ENCODE data around the gene SLC35G1.

SLC35G1 gene

GRCh38 chr10:93861825-93862224, 32.0 kb upstream of the SLC35G1 start:
- peaks cover 27% of the 10 kb centered on the region for H3K27me3 ChIP-seq (replicated peaks; ENCODE audit: control insufficient read depth, insufficient read depth, low read length)
- H3K4me1 ChIP-seq (ENCODE audit: control insufficient read depth, insufficient read depth, low read length) = no peaks in the 10 kb centered on the region
- no peak overlapping the region for H3K9ac ChIP-seq (ENCODE audit: low read length)
- H3K4me3 ChIP-seq (ENCODE audit: low read length) = no peak overlapping the region
- peaks cover 4% of the 10 kb centered on the region for H3K9me3 ChIP-seq (ENCODE audit: control insufficient read depth, low read length)
- no peaks in the 10 kb centered on the region for H3K36me3 ChIP-seq (ENCODE audit: control insufficient read depth, insufficient read depth, low read length, severe bottlenecking)
- DNase-seq (ENCODE audit: low read depth) = no peak

- peaks cover 33% of the 10 kb centered on the region for H3K27me3 ChIP-seq (replicated peaks; ENCODE audit: control insufficient read depth, insufficient read depth, low read length)
- H3K4me3 ChIP-seq (ENCODE audit: low read length) = no peak overlapping the region
- no peak overlapping the region for H3K9ac ChIP-seq (ENCODE audit: low read length)
- DNase-seq (ENCODE audit: low read depth) = no peak
- peaks cover 7% of the 10 kb centered on the region for H3K4me1 ChIP-seq (ENCODE audit: control insufficient read depth, insufficient read depth, low read length)
- H3K36me3 ChIP-seq (ENCODE audit: control insufficient read depth, insufficient read depth, low read length, severe bottlenecking) = no peaks in the 10 kb centered on the region
- peaks cover 11% of the 10 kb centered on the region for H3K9me3 ChIP-seq (ENCODE audit: control insufficient read depth, low read length)
These were observed 27.9 kb upstream of the SLC35G1 start for GRCh38 chr10:93865794-93866425.

GRCh38 chr10:93867525-93867924, 26.3 kb upstream of the SLC35G1 start:
- no peaks in the 10 kb centered on the region for H3K36me3 ChIP-seq (ENCODE audit: control insufficient read depth, insufficient read depth, low read length, severe bottlenecking)
- DNase-seq (ENCODE audit: low read depth) = no peak
- H3K27me3 ChIP-seq (replicated peaks; ENCODE audit: control insufficient read depth, insufficient read depth, low read length) = peaks cover 33% of the 10 kb centered on the region
- H3K4me1 ChIP-seq (ENCODE audit: control insufficient read depth, insufficient read depth, low read length) = peaks cover 7% of the 10 kb centered on the region
- H3K9ac ChIP-seq (ENCODE audit: low read length) = no peak overlapping the region
- H3K4me3 ChIP-seq (ENCODE audit: low read length) = no peak overlapping the region
- H3K9me3 ChIP-seq (ENCODE audit: control insufficient read depth, low read length) = peaks cover 7% of the 10 kb centered on the region

- peaks cover 16% of the 10 kb centered on the region for H3K27me3 ChIP-seq (replicated peaks; ENCODE audit: control insufficient read depth, insufficient read depth, low read length)
- no peak overlapping the region for H3K4me3 ChIP-seq (ENCODE audit: low read length)
- DNase-seq (ENCODE audit: low read depth) = no peak
- no peaks in the 10 kb centered on the region for H3K36me3 ChIP-seq (ENCODE audit: control insufficient read depth, insufficient read depth, low read length, severe bottlenecking)
- no peak overlapping the region for H3K9ac ChIP-seq (ENCODE audit: low read length)
- peaks cover 37% of the 10 kb centered on the region for H3K4me1 ChIP-seq (ENCODE audit: control insufficient read depth, insufficient read depth, low read length)
- H3K9me3 ChIP-seq (ENCODE audit: control insufficient read depth, low read length) = peaks cover 7% of the 10 kb centered on the region
These were observed 22.0 kb upstream of the SLC35G1 start for GRCh38 chr10:93871671-93872204.

- peaks cover 39% of the 10 kb centered on the region for H3K4me1 ChIP-seq (ENCODE audit: control insufficient read depth, insufficient read depth, low read length)
- H3K36me3 ChIP-seq (ENCODE audit: control insufficient read depth, insufficient read depth, low read length, severe bottlenecking) = no peaks in the 10 kb centered on the region
- H3K4me3 ChIP-seq (ENCODE audit: low read length) = no peak overlapping the region
- H3K27me3 ChIP-seq (replicated peaks; ENCODE audit: control insufficient read depth, insufficient read depth, low read length) = peaks cover 16% of the 10 kb centered on the region
- peaks cover 4% of the 10 kb centered on the region for H3K9me3 ChIP-seq (ENCODE audit: control insufficient read depth, low read length)
- peak; percentile 53 for DNase-seq (ENCODE audit: low read depth)
- H3K9ac ChIP-seq (ENCODE audit: low read length) = no peak overlapping the region
These were observed 21.2 kb upstream of the SLC35G1 start for GRCh38 chr10:93872375-93873158.

- Histone ChIP-seq H3K9ac (ENCODE audit: low read length) (no peak overlapping the region), H3K9me3 (ENCODE audit: control insufficient read depth, low read length) (no peaks in the 10 kb centered on the region), H3K4me1 (ENCODE audit: control insufficient read depth, insufficient read depth, low read length) (peaks cover 39% of the 10 kb centered on the region), H3K27me3 (replicated peaks; ENCODE audit: control insufficient read depth, insufficient read depth, low read length) (peaks cover 6% of the 10 kb centered on the region), H3K36me3 (ENCODE audit: control insufficient read depth, insufficient read depth, low read length, severe bottlenecking) (no peaks in the 10 kb centered on the region), H3K4me3 (ENCODE audit: low read length) (no peak overlapping the region)
- DNase-seq (ENCODE audit: low read depth) = peak; percentile 78
These were observed 20.2 kb upstream of the SLC35G1 start for GRCh38 chr10:93873420-93874115.

GRCh38 chr10:93874309-93875031, 19.3 kb upstream of the SLC35G1 start:
- Histone ChIP-seq H3K9ac (ENCODE audit: low read length) (no peak overlapping the region), H3K36me3 (ENCODE audit: control insufficient read depth, insufficient read depth, low read length, severe bottlenecking) (no peaks in the 10 kb centered on the region), H3K9me3 (ENCODE audit: control insufficient read depth, low read length) (no peaks in the 10 kb centered on the region), H3K4me1 (ENCODE audit: control insufficient read depth, insufficient read depth, low read length) (peaks cover 39% of the 10 kb centered on the region), H3K4me3 (ENCODE audit: low read length) (no peak overlapping the region), H3K27me3 (replicated peaks; ENCODE audit: control insufficient read depth, insufficient read depth, low read length) (no peaks in the 10 kb centered on the region)
- no peak for DNase-seq (ENCODE audit: low read depth)

- Histone ChIP-seq H3K9me3 (ENCODE audit: control insufficient read depth, low read length) (no peaks in the 10 kb centered on the region), H3K36me3 (ENCODE audit: control insufficient read depth, insufficient read depth, low read length, severe bottlenecking) (no peaks in the 10 kb centered on the region), H3K9ac (ENCODE audit: low read length) (no peak overlapping the region), H3K4me1 (ENCODE audit: control insufficient read depth, insufficient read depth, low read length) (peaks cover 39% of the 10 kb centered on the region), H3K27me3 (replicated peaks; ENCODE audit: control insufficient read depth, insufficient read depth, low read length) (no peaks in the 10 kb centered on the region), H3K4me3 (ENCODE audit: low read length) (no peak overlapping the region)
- no peak for DNase-seq (ENCODE audit: low read depth)
These were observed 18.8 kb upstream of the SLC35G1 start for GRCh38 chr10:93875032-93875358.

GRCh38 chr10:93876381-93876780, 17.4 kb upstream of the SLC35G1 start:
- Histone ChIP-seq H3K4me1 (ENCODE audit: control insufficient read depth, insufficient read depth, low read length) (peaks cover 32% of the 10 kb centered on the region), H3K36me3 (ENCODE audit: control insufficient read depth, insufficient read depth, low read length, severe bottlenecking) (no peaks in the 10 kb centered on the region), H3K4me3 (ENCODE audit: low read length) (no peak overlapping the region), H3K9ac (ENCODE audit: low read length) (no peak overlapping the region), H3K27me3 (replicated peaks; ENCODE audit: control insufficient read depth, insufficient read depth, low read length) (no peaks in the 10 kb centered on the region), H3K9me3 (ENCODE audit: control insufficient read depth, low read length) (no peaks in the 10 kb centered on the region)
- DNase-seq (ENCODE audit: low read depth) = peak; percentile 11

GRCh38 chr10:93879273-93879672, 14.5 kb upstream of the SLC35G1 start:
- Histone ChIP-seq H3K4me1 (ENCODE audit: control insufficient read depth, insufficient read depth, low read length) (peaks cover 15% of the 10 kb centered on the region), H3K27me3 (replicated peaks; ENCODE audit: control insufficient read depth, insufficient read depth, low read length) (no peaks in the 10 kb centered on the region), H3K36me3 (ENCODE audit: control insufficient read depth, insufficient read depth, low read length, severe bottlenecking) (no peaks in the 10 kb centered on the region), H3K9me3 (ENCODE audit: control insufficient read depth, low read length) (no peaks in the 10 kb centered on the region), H3K4me3 (ENCODE audit: low read length) (no peak overlapping the region), H3K9ac (ENCODE audit: low read length) (no peak overlapping the region)
- no peak for DNase-seq (ENCODE audit: low read depth)
